RWPE1 (cell line): ENCODE results near the gene RASAL2.
"Not testable (repeated sequence)": the region's sequence is repeated elsewhere in the genome, so short reads cannot be mapped to it uniquely, and the experiment has no call there.

ENCODE experiments used
- CTCF ChIA-PET: fragments of 350-600 bp; sonication (Branson Sonifier 250); formaldehyde crosslinking; extraction: SDS; loops from one replicate; lab custom pipeline; 2021; lab: Yijun Ruan, JAX
- POLR2A ChIA-PET: fragments of 400-600 bp; formaldehyde crosslinking; extraction: SDS; loops from one replicate; lab custom pipeline; 2020; ENCODE audit warnings: antibody characterized with exemption; ENCODE audit not compliant: low non-redundant PET; lab: Yijun Ruan, JAX
- DNase-seq: peaks from one replicate; pipeline ENCODE4 v3.0.0; 2012; ENCODE audit warnings: low spot score
- H3K27ac ChIP-seq: fragments of 450-650 bp; 2 replicates; pipeline ENCODE4 v1.5.1; 2017
- TF ChIP-seq, protein P1 (sequence below): fragments of 450-650 bp; conservative IDR thresholded peaks from 2 replicates; pipeline ENCODE4 v1.5.1; 2017; ENCODE audit warnings: low read depth, mild to moderate bottlenecking

RASAL2 gene

DNA sequence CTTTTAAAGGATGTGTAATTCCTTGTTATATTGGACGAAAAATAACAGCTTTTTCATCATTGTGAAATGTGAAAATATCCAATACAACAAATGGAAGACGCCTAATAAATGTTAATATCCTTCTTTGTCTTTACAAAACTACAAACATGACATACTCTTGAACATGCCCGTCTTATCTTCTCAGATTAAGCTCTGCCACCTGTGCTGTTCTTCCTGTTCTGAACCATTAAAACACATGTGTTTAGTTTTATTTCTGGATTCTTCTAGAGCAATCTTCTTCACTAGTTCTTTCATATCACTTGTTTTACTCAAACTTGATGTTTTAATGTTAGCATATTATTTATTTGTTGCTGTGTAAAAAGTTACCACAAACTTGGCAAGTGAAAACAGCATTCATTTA, 255.9 kb downstream of the RASAL2 start:
- CTCF ChIA-PET = interaction anchor here (0.6 kb wide), 1 partner anchor 35 kb away, joined by 4 read pairs; no protein-coding TSS in a partner anchor

DNA sequence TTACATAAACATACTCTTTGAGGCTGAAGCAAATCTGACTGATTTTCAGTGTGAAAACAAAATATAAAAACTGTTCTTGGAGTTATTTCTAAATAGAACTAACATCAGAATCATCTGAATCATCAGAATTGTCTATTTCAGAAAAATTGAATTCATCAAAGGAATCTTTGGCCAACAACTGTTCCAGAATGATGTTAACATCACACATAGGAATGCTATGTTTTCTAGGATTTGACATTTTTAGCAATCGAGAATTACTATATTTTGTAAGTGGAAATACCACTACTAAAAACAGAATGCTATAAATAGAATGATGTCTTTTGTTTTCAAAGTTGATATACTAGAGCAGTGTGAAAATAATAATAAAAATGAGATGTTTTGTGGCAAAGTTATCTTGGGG, 258.0 kb downstream of the RASAL2 start:
- POLR2A ChIA-PET, H3K27ac ChIP-seq, DNase-seq: not testable (repeated sequence)
- CTCF ChIA-PET = interaction anchor here (0.6 kb wide), 1 partner anchor 9 kb away, joined by 3 read pairs; no protein-coding TSS in a partner anchor

More for the DNA sequence above, 255.9 kb downstream of the RASAL2 start:
- POLR2A ChIA-PET = interaction anchor here (0.5 kb wide), 1 partner anchor 88 kb away, joined by 3 read pairs; no protein-coding TSS in a partner anchor
- H3K27ac ChIP-seq = no peak overlapping the region
- TF ChIP-seq, protein P1, sequence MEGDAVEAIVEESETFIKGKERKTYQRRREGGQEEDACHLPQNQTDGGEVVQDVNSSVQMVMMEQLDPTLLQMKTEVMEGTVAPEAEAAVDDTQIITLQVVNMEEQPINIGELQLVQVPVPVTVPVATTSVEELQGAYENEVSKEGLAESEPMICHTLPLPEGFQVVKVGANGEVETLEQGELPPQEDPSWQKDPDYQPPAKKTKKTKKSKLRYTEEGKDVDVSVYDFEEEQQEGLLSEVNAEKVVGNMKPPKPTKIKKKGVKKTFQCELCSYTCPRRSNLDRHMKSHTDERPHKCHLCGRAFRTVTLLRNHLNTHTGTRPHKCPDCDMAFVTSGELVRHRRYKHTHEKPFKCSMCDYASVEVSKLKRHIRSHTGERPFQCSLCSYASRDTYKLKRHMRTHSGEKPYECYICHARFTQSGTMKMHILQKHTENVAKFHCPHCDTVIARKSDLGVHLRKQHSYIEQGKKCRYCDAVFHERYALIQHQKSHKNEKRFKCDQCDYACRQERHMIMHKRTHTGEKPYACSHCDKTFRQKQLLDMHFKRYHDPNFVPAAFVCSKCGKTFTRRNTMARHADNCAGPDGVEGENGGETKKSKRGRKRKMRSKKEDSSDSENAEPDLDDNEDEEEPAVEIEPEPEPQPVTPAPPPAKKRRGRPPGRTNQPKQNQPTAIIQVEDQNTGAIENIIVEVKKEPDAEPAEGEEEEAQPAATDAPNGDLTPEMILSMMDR = no peak
- DNase-seq = no peak

DNA sequence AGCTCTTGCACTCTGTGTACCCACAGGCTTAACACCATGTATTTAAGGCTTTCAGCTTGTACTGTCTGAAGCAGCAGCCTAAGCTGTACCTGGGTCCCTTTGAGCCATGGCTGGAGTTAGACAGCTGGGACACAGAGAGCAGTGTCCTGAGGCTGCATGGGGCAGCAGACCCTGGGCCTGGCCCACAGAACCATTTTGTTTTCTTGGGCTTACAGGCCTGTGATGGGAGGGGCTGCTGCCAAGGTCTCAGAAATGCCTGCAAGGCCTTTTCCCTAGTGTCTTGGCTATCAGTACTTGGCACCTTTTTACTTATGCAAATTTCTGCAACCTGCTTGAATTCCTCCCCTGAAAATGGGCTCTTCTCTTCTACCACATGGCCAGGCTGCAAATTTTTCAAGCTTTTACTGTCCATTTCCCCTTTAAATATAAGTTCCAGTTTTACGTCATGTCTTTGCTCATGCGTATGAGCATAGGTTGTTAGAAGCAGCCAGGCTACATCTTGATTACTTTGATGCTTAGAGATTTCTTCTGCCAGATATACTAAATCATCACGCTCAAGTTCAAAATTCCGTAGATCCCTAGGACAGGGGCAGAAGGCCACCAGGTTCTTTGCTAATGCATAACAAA, 259.0 kb downstream of the RASAL2 start:
- TF ChIP-seq, protein P1 = no peak
- DNase-seq = no peak
- CTCF ChIA-PET = no interaction called here
- H3K27ac ChIP-seq = no peak overlapping the region
- POLR2A ChIA-PET = no interaction called here

DNA sequence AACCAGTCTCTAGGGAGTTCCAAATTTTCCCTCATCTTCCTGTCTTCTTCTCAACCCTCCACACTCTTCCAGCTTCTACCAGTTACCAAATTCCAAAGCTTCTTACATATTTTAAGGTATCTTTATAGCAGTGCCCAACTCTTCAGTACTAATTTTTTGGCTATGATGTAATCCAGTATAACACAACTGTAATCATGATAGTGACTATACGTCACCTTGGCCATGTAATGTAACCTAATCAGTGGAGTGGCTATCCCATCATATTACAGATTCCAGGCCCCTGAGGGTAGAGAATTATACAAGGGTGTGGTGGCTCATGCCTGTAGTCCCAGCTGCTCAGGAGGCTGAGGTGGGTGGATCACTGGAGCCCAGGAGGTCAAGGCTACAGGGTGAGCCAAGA, 259.6 kb downstream of the RASAL2 start:
- TF ChIP-seq, protein P1 = no peak
- no peak for DNase-seq
- ChIA-PET POLR2A (no interaction called here), CTCF (no interaction called here)
- H3K27ac ChIP-seq = no peak overlapping the region

DNA sequence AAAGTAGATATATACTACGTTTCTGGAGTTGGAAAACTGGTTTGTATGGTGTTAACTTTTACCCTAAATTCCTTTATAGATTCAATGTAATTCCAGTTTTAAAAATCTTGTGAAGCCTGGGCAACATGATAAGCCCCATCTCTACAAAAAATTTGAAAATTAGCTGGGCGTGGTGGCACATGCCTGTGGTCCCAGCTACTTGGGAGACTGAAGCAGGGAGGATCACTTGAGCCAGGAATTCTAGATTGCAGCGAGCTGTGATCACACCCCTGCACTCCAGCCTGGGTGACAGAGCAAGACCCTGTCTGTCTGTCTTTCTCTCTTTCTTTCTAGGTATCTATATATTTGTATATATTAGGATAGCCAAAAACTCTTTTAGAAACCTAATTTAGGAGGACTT, 260.9 kb downstream of the RASAL2 start:
- ChIA-PET CTCF (interaction anchor here (1.2 kb wide), 1 partner anchor 45 kb away, joined by 3 read pairs; no protein-coding TSS in a partner anchor), POLR2A (no interaction called here)

DNA sequence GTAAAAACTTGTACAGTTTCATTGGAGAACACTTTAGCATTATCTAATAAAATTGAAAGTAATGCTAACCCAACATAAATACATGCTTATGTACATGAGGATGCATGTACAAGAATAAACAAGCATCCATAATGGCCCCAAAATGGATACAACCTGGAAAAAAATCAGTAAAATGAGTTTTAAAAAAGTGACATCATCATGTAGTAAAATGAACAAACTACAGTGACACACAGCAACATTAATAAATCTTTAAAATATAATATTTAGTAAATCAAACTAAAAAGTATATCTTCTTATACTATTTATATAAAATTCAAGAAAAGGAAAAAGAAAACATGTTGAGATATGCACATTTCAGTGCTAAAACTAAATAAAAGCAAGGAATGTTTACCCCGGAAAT, 262.4 kb downstream of the RASAL2 start:
- no peak overlapping the region for H3K27ac ChIP-seq
- ChIA-PET POLR2A (no interaction called here), CTCF (no interaction called here)
- TF ChIP-seq, protein P1 = no peak
- no peak for DNase-seq

More for the DNA sequence above, 260.9 kb downstream of the RASAL2 start:
- TF ChIP-seq, protein P1 = no peak
- DNase-seq = no peak
- H3K27ac ChIP-seq = no peak overlapping the region

DNA sequence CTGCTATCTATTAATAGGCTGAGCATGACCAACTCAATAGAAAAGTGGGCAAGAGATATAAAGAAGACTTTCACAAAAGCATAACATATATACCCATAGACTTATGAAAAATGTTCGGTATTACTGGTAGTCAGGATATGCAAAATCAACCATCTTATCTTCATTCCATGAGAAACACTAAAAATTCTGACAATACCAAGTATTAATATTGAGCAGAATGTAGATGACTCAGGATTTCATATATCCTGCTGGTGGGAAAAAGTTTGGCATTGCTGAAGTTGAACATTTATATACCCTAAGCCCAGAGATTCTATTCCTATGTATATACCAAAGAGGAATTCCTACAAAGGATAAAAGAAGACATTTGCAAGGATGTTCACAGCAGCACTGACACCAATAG, 264.6 kb downstream of the RASAL2 start:
- TF ChIP-seq, protein P1 = no peak
- DNase-seq = no peak
- H3K27ac ChIP-seq = no peak overlapping the region
- ChIA-PET CTCF (no interaction called here), POLR2A (no interaction called here)
